GM12878 (cell line): Measurements from ENCODE around the gene ZBTB4. TPM values are rescaled to one million over a fixed set of nuclear protein-coding genes. Genes with fewer than 3 reads are reported as not detected.

Experiments
- ATAC-seq: fragments of 200-7000 bp; cut with Tn5 transposase; 3 replicates; pipeline ENCODE4 v1.9.1; 2020; ENCODE audit warnings: mild to moderate bottlenecking, moderate library complexity
- BruUV-seq: library from RNA; stranded (reverse); fragments of 400-500 nt; replicated peaks from 2 replicates; lab custom pipeline; 2021; lab: Mats Ljungman, UMichigan
- CTCF ChIA-PET: fragments of 300-600 bp; sonication (Branson Sonifier 250); formaldehyde crosslinking; extraction: SDS; loops from one replicate; lab custom pipeline; 2021; ENCODE audit warnings: inconsistent platforms; lab: Yijun Ruan, JAX
- POLR2A ChIA-PET: fragments of 350-600 bp; formaldehyde crosslinking; extraction: SDS; loops from one replicate; lab custom pipeline; 2021; ENCODE audit warnings: inconsistent platforms; lab: Charles Lee
- RAD21 ChIA-PET: fragments of 300-600 bp; sonication (Branson Sonifier 250); formaldehyde crosslinking; loops from one replicate; lab custom pipeline; 2023; ENCODE audit warnings: antibody characterized with exemption; ENCODE audit not compliant: unreplicated experiment; lab: Charles Lee
- SMC1A ChIA-PET: fragments of 300-600 bp; sonication (Branson Sonifier 250); formaldehyde crosslinking; loops from one replicate; lab custom pipeline; 2023; ENCODE audit not compliant: unreplicated experiment, uncharacterized antibody; lab: Charles Lee
- DNase-seq: peaks from one replicate; pipeline ENCODE4 v3.0.0-alpha.2; 2011; ENCODE audit warnings: low read depth, low spot score
- FAIRE-seq: peaks from 3 replicates; lab custom pipeline; 2011; peaks lifted over from hg19 to GRCh38; lab: Jason Lieb, UNC
- H2AFZ ChIP-seq: 2 replicates; pipeline ENCODE4 v1.6.0; 2011; ENCODE audit warnings: low read depth, low read length, control low read depth; ENCODE audit not compliant: control insufficient read depth
- H3K27ac ChIP-seq: 2 replicates; pipeline ENCODE4 v1.5.1; 2011; ENCODE audit warnings: control low read depth; ENCODE audit not compliant: control insufficient read depth, insufficient read depth
- H3K27me3 ChIP-seq, 2 experiments: replicated peaks in 1 of 2; 2 replicates each; pipeline versions ENCODE4 v1.6.0 to v1.6.1; 2011; ENCODE audit warnings: low read length in 1 of 2; ENCODE audit not compliant: control insufficient read depth in 2 of 2, insufficient read depth in 2 of 2
- H3K36me3 ChIP-seq, 2 experiments: 2 replicates each; pipeline ENCODE4 v1.5.1; 2011; ENCODE audit warnings: low read length in 1 of 2; ENCODE audit not compliant: control insufficient read depth in 2 of 2, insufficient read depth in 2 of 2
- H3K4me1 ChIP-seq: 2 replicates; pipeline ENCODE4 v1.6.1; 2011; ENCODE audit warnings: mild to moderate bottlenecking, low read length, moderate library complexity, mixed read lengths; ENCODE audit not compliant: control insufficient read depth, insufficient read depth
- H3K4me2 ChIP-seq: 2 replicates; pipeline ENCODE4 v1.6.0; 2011; ENCODE audit warnings: control low read depth; ENCODE audit not compliant: control insufficient read depth, insufficient read depth
- H3K4me3 ChIP-seq: fragments of 200-600 bp; sonication (generic); 2 replicates; pipeline ENCODE4 v1.5.1; 2016
- H3K79me2 ChIP-seq: 2 replicates; pipeline ENCODE4 v1.6.0; 2011; ENCODE audit warnings: low read length; ENCODE audit not compliant: control insufficient read depth, insufficient read depth
- H3K9ac ChIP-seq: 2 replicates; pipeline ENCODE4 v1.8.0; 2011; ENCODE audit warnings: low read length, control low read depth, mixed read lengths; ENCODE audit not compliant: control insufficient read depth, insufficient read depth
- H3K9me3 ChIP-seq: replicated peaks from 3 replicates; pipeline ENCODE4 v1.5.1; 2011; ENCODE audit warnings: mild to moderate bottlenecking, low read length; ENCODE audit not compliant: control insufficient read depth, insufficient read depth
- H4K20me1 ChIP-seq: 2 replicates; pipeline ENCODE4 v1.6.0; 2011; ENCODE audit not compliant: control insufficient read depth, insufficient read depth
- ATF3 ChIP-seq: IDR thresholded peaks from 2 replicates; pipeline ENCODE4 v1.6.1; 2011; ENCODE audit warnings: low read depth, mild to moderate bottlenecking, low read length, moderate library complexity, borderline replicate concordance; ENCODE audit errors: extremely low read depth
- BHLHE40 ChIP-seq, 2 experiments: fragments of 450-650 bp in 1 of 2; IDR thresholded peaks; 2 replicates each; pipeline ENCODE4 v1.6.1; 2011 to 2017; ENCODE audit warnings: low read depth in 2 of 2, borderline replicate concordance in 1 of 2, improper control_type of control experiment in 1 of 2, low read length in 1 of 2, mild to moderate bottlenecking in 1 of 2
- LARP7 ChIP-seq: fragments of 450-650 bp; IDR thresholded peaks from 2 replicates; pipeline ENCODE4 v1.6.1; 2017; ENCODE audit warnings: mild to moderate bottlenecking
- POLR2A ChIP-seq: IDR thresholded peaks from 2 replicates; pipeline ENCODE4 v1.6.1; 2011; ENCODE audit warnings: low read depth, mild to moderate bottlenecking, low read length
- RAD51 ChIP-seq: fragments of 450-650 bp; IDR thresholded peaks from 2 replicates; pipeline ENCODE4 v1.6.1; 2016; ENCODE audit warnings: moderate library complexity, mild to moderate bottlenecking, inconsistent platforms
- TBL1XR1 ChIP-seq: IDR thresholded peaks from 2 replicates; pipeline ENCODE4 v1.6.1; 2012; ENCODE audit warnings: low read depth, low read length, improper control_type of control experiment
- WGBS: methylation state at CpG from one replicate; pipeline ENCODE4 v1.1.6; 2016; ENCODE audit warnings: low lambda C conversion rate; ENCODE audit not compliant: insufficient replicate concordance, insufficient coverage; ENCODE audit errors: missing lambda C conversion rate; 5-methylcytosine and 5-hydroxymethylcytosine counted together
- in situ Hi-C: fragments of 300-500 bp; cut with MboI; formaldehyde crosslinking; loops from 9 replicates; pipeline ENCODE4 v1.14.3; 2018; ENCODE audit warnings: mixed read lengths
- intact Hi-C: fragments of 100-400 bp; cut with micrococcal nuclease; formaldehyde crosslinking; loops from one replicate; pipeline ENCODE4 v1.14.2; 2022; ENCODE audit not compliant: unreplicated experiment
- polyA plus RNA-seq, 11 experiments: library from polyadenylated mRNA; depleted of rRNA in 4 of 11; unstranded in 6 of 11; stranded (reverse) in 5 of 11; fragments of >200 nt; fragmentation: Nextera tagmentation in 4 of 11; fragmentation: Illumina TruSeq in 1 of 11; extraction: Ambion mirVana in 4 of 11; extraction: Trizol in 1 of 11; gene quantifications; 1 replicate in 1 of 11; 2 replicates in 10 of 11; pipeline versions ENCODE4 v1.2.1 to v1.2.3, GENCODE V29; 2011 to 2016; ENCODE audit warnings: inconsistent platforms in 2 of 11, missing spikeins in 2 of 11, low read depth in 1 of 11
- total RNA-seq, 4 experiments: library from RNA; depleted of rRNA in 3 of 4; stranded (reverse); fragments of >200 nt in 3 of 4; fragmentation: Illumina TruSeq in 1 of 4; extraction: Trizol in 1 of 4; gene quantifications; 2 replicates each; pipeline versions ENCODE4 v1.2.1 to v1.2.3, GENCODE V29; 2013 to 2021
- TF ChIP-seq, protein P1 (sequence below): IDR thresholded peaks from 2 replicates; pipeline ENCODE4 v1.6.1; 2012; ENCODE audit warnings: low read depth, low read length, improper control_type of control experiment

Gene ZBTB4
- total and polyA plus RNA-seq, 10 of the 15 experiments (the other 5 are each of a cell fraction or from before 2014, with no cell fraction given): 2.0 to 14.9 (median 6.9) TPM

GRCh38 chr17:7508846-7509245 is 29.4 kb upstream of the ZBTB4 start:
- no peaks in the 10 kb centered on the region for H3K27me3 ChIP-seq
- in situ Hi-C loops: no loop called here
- ATAC-seq (no peak), DNase-seq (no peak), FAIRE-seq (no peak)
- SMC1A ChIA-PET: interaction anchor here (1.1 to 1.2 kb wide), 3 partner anchors 22 to 51 kb away, joined by 3 to 4 read pairs (median 3); no protein-coding TSS in a partner anchor
- RAD21 ChIA-PET: no interaction called here
- H3K4me3 ChIP-seq: no peak overlapping the region
- WGBS: 92% methylated on average over 8 of the region's 9 CpGs
- POLR2A ChIA-PET: no interaction called here
- no peak overlapping the region for H2AFZ ChIP-seq
- no peak overlapping the region for H3K4me2 ChIP-seq
- intact Hi-C loops: no loop called here
- H3K4me1 ChIP-seq: no peaks in the 10 kb centered on the region
- H3K79me2 ChIP-seq: no peaks in the 10 kb centered on the region
- H3K9ac ChIP-seq: no peak overlapping the region
- no peaks in the 10 kb centered on the region for H3K9me3 ChIP-seq
- CTCF ChIA-PET: interaction anchor here (0.6 to 1.8 kb wide), 7 partner anchors 11 to 271 kb away, joined by 3 to 4 read pairs (median 3); no protein-coding TSS in a partner anchor
- no peak for TF ChIP-seq ATF3
- TF ChIP-seq RAD51: no peak
- TF ChIP-seq BHLHE40 (IDR thresholded peaks at IDR 0.05; ENCODE audit: borderline replicate concordance in 1 of 2, low read depth in 2 of 2, low read length in 1 of 2): no peak
- peak; percentile 30; the same call in 1 of the 2 replicates for TF ChIP-seq POLR2A
- no peak for TF ChIP-seq LARP7
- TF ChIP-seq TBL1XR1: no peak
- TF ChIP-seq, protein P1, sequence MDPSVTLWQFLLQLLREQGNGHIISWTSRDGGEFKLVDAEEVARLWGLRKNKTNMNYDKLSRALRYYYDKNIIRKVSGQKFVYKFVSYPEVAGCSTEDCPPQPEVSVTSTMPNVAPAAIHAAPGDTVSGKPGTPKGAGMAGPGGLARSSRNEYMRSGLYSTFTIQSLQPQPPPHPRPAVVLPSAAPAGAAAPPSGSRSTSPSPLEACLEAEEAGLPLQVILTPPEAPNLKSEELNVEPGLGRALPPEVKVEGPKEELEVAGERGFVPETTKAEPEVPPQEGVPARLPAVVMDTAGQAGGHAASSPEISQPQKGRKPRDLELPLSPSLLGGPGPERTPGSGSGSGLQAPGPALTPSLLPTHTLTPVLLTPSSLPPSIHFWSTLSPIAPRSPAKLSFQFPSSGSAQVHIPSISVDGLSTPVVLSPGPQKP: no peak
- no peak overlapping the region for H3K27ac ChIP-seq
- H3K36me3 ChIP-seq: peaks cover 34 to 40% of the 10 kb centered on the region in 2 experiments; a peak in 3 of 4 replicates
- BruUV-seq: no TSS peak
- H4K20me1 ChIP-seq: no peaks in the 10 kb centered on the region
